RWPE2 (cell line): ENCODE data around the gene HDAC4.

Experiments
- ATAC-seq: fragments of 200-7000 bp; cut with Tn5 transposase; 3 replicates; pipeline ENCODE4 v1.9.1; 2021; ENCODE audit warnings: low read depth
- DNase-seq: peaks from one replicate; pipeline ENCODE4 v3.0.0-alpha.2; 2020; ENCODE audit warnings: low spot score
- H3K27ac ChIP-seq: fragments of 450-650 bp; 2 replicates; pipeline ENCODE4 v1.5.1; 2017; ENCODE audit warnings: mild to moderate bottlenecking; ENCODE audit not compliant: poor library complexity, severe bottlenecking
- H3K27me3 ChIP-seq: fragments of 250-450 bp; sonication (Bioruptor Pico); 2 replicates; pipeline ENCODE4 v1.5.1; 2021; ENCODE audit warnings: mild to moderate bottlenecking, moderate library complexity; ENCODE audit not compliant: insufficient read depth, poor library complexity, severe bottlenecking
- H3K36me3 ChIP-seq: fragments of 250-450 bp; sonication (Bioruptor Pico); 2 replicates; pipeline ENCODE4 v1.5.1; 2020; ENCODE audit warnings: low read depth, mild to moderate bottlenecking, moderate library complexity
- H3K4me1 ChIP-seq: fragments of 250-450 bp; sonication (Bioruptor Pico); 2 replicates; pipeline ENCODE4 v1.5.1; 2021; ENCODE audit warnings: mild to moderate bottlenecking, moderate library complexity; ENCODE audit not compliant: insufficient read depth, poor library complexity, severe bottlenecking
- H3K4me3 ChIP-seq: fragments of 250-450 bp; sonication (Bioruptor Pico); 2 replicates; pipeline ENCODE4 v1.5.1; 2021; ENCODE audit warnings: mild to moderate bottlenecking, moderate library complexity; ENCODE audit not compliant: severe bottlenecking
- H3K9me3 ChIP-seq: fragments of 250-450 bp; sonication (Bioruptor Pico); 2 replicates; pipeline ENCODE4 v1.5.1; 2021; ENCODE audit warnings: mild to moderate bottlenecking, moderate library complexity; ENCODE audit not compliant: severe bottlenecking
- TF ChIP-seq, protein P1 (sequence below): fragments of 450-650 bp; IDR thresholded peaks from one replicate; pipeline ENCODE4 v1.5.1; 2017; ENCODE audit warnings: mild to moderate bottlenecking, moderate library complexity; ENCODE audit not compliant: poor library complexity, severe bottlenecking

Gene HDAC4

DNA sequence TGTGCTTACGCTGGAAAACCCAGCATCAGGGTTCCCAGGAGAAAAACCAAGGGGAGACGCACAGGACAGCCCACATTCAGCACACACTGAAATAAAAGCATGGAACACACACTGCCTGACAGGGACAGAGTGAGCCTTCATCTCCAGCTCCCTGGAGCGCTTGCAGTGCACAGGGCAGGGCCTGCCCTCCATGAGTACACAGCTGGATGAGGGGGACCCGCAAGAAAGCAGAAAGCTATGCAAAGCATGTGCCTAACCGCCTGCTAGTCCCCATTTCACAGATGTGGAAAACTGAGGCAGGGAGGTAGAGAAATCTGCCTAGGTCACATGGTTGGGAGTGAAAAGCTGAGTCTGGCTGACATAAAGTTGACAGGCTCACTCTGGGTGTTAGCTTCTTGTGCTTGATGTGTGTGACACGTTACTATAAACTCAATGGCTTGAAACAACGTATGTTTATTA, 187.1 kb downstream of the HDAC4 start:
- DNase-seq (no peak), ATAC-seq (no peak)
- H3K4me1 ChIP-seq, result no peaks in the 10 kb centered on the region
- H3K27me3 ChIP-seq, result no peaks in the 10 kb centered on the region
- H3K36me3 ChIP-seq, result no peaks in the 10 kb centered on the region
- no peak overlapping the region for H3K4me3 ChIP-seq
- TF ChIP-seq, protein P1, sequence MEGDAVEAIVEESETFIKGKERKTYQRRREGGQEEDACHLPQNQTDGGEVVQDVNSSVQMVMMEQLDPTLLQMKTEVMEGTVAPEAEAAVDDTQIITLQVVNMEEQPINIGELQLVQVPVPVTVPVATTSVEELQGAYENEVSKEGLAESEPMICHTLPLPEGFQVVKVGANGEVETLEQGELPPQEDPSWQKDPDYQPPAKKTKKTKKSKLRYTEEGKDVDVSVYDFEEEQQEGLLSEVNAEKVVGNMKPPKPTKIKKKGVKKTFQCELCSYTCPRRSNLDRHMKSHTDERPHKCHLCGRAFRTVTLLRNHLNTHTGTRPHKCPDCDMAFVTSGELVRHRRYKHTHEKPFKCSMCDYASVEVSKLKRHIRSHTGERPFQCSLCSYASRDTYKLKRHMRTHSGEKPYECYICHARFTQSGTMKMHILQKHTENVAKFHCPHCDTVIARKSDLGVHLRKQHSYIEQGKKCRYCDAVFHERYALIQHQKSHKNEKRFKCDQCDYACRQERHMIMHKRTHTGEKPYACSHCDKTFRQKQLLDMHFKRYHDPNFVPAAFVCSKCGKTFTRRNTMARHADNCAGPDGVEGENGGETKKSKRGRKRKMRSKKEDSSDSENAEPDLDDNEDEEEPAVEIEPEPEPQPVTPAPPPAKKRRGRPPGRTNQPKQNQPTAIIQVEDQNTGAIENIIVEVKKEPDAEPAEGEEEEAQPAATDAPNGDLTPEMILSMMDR, result no peak
- H3K9me3 ChIP-seq, result no peaks in the 10 kb centered on the region
- H3K27ac ChIP-seq, result no peak overlapping the region

DNA sequence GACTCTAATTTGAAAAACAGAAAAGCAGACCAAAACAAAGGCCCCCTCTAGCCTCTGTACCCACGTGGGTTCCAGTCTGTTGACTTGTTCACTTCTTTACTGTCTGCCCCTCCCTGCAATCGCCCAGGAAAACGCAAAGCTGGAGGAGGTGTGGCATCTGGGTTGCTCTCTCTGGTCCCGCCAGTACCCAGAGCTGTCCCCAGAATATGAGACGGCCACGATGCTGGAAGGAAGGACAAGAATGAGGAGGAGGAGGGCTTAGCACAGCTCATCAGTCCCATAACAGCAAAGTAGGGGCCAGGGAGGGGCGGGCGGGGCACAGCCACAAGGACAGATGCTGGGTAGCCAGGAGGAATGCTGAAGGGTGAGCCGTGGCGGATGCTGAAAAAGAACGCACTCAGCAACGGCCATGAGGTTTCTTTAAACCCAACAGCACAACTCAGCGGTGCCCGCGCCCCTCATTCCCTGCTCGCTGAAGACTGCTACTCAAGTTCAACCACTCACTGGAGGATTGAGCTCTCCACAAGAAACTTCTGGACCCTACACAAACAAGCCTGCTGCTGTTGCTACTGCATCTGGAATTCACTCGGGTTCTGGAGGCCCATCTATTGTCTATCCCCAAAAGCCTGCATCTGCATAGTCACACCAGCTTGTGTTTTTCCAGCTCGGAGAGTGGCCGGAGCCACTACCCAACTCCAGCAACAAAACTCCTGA, 187.7 kb downstream of the HDAC4 start:
- TF ChIP-seq, protein P1, result no peak
- Histone ChIP-seq H3K9me3 (no peaks in the 10 kb centered on the region), H3K36me3 (no peaks in the 10 kb centered on the region), H3K27ac (no peak overlapping the region), H3K27me3 (no peaks in the 10 kb centered on the region), H3K4me3 (no peak overlapping the region), H3K4me1 (peaks cover 3% of the 10 kb centered on the region)
- no peak for DNase-seq
- no peak for ATAC-seq

DNA sequence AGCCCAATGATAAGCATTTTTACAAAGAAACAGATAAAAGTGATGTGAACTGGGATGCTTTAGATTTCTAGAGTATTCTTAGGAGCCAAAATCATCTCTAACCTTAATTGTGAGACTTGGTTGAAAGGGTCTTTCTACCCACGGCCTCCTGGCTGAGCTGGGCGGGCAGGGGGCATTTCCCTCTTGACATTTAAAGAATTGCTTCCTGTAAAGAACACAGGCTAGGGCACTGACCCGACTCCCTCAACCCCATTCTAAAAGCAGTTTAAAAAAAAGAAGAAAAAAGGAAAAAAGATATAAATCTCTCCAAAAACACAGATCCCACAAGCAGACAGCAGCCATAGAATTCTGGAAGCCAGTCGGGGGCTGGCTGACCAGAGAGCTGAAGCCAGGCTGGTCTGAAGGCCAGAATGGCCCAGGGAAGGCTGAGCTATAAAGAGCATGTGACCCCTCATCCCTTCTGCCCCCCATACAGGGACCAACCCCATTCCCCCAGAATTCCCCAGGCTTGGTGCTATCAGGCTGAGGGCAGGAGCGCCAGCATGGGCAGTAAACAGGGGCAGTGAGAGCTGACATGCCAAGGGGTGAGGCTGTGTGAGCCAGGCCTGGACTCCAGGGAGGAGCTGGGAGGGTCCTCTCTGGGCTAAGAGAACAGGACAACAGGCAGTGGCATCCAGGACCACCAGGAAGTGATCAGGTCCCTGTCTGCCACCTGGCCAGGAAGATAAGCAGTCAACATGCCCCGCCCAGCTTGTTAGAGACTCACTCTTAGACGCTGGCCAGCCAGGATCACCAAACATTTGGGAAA, 188.5 kb downstream of the HDAC4 start:
- no peaks in the 10 kb centered on the region for H3K27me3 ChIP-seq
- H3K4me3 ChIP-seq, result no peak overlapping the region
- no peak for DNase-seq
- no peak for ATAC-seq
- no peaks in the 10 kb centered on the region for H3K9me3 ChIP-seq
- H3K36me3 ChIP-seq, result no peaks in the 10 kb centered on the region
- TF ChIP-seq, protein P1, result no peak
- peaks cover 3% of the 10 kb centered on the region for H3K4me1 ChIP-seq
- H3K27ac ChIP-seq, result no peak overlapping the region

DNA sequence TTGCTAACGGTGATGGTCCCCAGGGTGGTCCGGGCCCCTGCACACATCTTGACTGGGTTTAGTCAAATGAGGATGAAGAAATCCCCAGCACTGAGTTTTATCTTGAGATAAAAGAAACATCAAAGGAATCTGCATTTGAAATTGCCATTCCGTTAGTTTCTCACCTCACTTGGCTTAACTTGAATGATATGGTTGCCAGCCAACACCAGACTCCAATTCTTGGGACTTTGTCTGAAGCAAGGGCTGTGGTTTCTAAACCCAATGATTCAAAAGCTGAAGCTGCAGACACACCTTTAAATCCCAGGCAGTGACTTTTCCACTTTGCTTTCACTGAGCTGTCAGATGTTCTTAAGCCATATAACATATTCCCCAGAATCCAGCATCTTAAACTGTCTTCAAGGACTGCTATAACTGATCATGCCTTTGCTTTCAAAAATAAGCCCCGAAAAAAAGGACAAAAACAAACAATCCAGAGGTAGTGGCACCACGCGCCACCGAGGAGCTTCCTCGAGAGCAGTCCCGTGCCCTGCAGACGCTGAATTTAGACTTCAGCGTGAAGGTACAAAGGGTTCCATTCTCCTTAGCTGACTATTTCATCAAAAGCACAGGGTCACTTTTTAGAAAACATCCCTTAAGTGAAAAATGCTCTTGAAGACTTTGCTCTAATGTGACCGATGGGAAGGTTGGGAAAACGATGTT, 189.3 kb downstream of the HDAC4 start:
- no peaks in the 10 kb centered on the region for H3K9me3 ChIP-seq
- no peak for DNase-seq
- TF ChIP-seq, protein P1, result no peak
- no peaks in the 10 kb centered on the region for H3K36me3 ChIP-seq
- no peak for ATAC-seq
- peaks cover 3% of the 10 kb centered on the region for H3K4me1 ChIP-seq
- H3K27me3 ChIP-seq, result no peaks in the 10 kb centered on the region
- no peak overlapping the region for H3K27ac ChIP-seq
- H3K4me3 ChIP-seq, result no peak overlapping the region
